ENCODE results near the gene CNTN4.

GRCh38 chr3:3023111-3023745, 924.6 kb downstream of the CNTN4 start:
- TF ChIP-seq CTCF (IDR thresholded peaks at IDR 0.05), result no peak
- no peak for TF ChIP-seq POLR2A (IDR thresholded peaks at IDR 0.05)

Measured in body of pancreas (tissue), 4 donors.